Fibroblast of lung (primary cell): Measurements from ENCODE around the gene MRPS12.

ENCODE experiments used
- EZH2 ChIP-seq: IDR thresholded peaks from 2 replicates; pipeline ENCODE4 v1.5.1; 2012; ENCODE audit warnings: low read length, control low read depth, mild to moderate bottlenecking; ENCODE audit errors: missing control alignments
- TF ChIP-seq, protein P1 (sequence below), 2 donors: IDR thresholded peaks in 1 of 2; conservative IDR thresholded peaks in 1 of 2; 1 replicate in 1 of 2; 2 replicates in 1 of 2; pipeline ENCODE4 v1.5.1; 2011 to 2012; ENCODE audit warnings: low read length in 2 of 2, control low read depth in 1 of 2, inconsistent platforms in 1 of 2, low read depth in 1 of 2, mild to moderate bottlenecking in 1 of 2

DNA sequence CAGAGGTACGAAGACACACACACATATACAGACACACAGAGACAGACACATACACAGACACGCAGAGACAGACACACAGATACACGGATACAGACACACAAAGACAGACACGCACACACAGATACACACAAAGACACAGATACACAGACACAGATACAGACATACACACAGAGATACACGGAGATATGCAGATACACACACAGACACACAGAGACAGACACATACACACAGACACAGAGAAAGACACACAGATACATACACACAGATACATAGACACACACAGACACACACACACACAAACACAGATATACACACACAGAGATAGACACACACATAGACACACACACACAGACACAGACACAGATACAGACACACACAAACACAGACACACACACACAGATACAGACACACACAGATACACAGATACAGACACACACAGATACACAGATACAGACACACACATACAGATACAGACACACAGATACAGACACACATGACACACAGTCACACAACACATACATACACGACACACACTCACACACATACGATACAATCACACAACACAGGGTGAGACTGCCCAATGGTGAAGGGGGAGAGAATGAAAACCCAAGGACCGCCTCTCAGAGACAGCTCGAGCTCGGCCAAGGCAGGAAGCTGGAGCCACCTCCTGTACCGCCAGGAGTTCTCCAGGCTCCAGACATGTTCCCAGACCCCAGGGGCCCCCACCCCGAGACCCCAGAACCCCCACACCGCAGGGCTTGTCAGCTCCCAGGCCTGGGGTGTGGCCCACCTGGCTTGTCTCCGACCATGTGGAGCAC is 9.9 kb upstream of the MRPS12 start:
- TF ChIP-seq, protein P1, sequence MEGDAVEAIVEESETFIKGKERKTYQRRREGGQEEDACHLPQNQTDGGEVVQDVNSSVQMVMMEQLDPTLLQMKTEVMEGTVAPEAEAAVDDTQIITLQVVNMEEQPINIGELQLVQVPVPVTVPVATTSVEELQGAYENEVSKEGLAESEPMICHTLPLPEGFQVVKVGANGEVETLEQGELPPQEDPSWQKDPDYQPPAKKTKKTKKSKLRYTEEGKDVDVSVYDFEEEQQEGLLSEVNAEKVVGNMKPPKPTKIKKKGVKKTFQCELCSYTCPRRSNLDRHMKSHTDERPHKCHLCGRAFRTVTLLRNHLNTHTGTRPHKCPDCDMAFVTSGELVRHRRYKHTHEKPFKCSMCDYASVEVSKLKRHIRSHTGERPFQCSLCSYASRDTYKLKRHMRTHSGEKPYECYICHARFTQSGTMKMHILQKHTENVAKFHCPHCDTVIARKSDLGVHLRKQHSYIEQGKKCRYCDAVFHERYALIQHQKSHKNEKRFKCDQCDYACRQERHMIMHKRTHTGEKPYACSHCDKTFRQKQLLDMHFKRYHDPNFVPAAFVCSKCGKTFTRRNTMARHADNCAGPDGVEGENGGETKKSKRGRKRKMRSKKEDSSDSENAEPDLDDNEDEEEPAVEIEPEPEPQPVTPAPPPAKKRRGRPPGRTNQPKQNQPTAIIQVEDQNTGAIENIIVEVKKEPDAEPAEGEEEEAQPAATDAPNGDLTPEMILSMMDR (conservative IDR thresholded peaks at IDR 0.05 in 1 of 2, IDR thresholded peaks at IDR 0.05 in 1 of 2; ENCODE audit: low read depth in 1 of 2, low read length in 2 of 2): no peak
- no peak for TF ChIP-seq EZH2
